Gastroesophageal sphincter (tissue), 3 donors: Measurements from ENCODE around the gene ZNF791.

ENCODE experiments used
- POLR2A ChIP-seq, 2 donors: fragments of 450-650 bp; IDR thresholded peaks; one replicate each; pipeline ENCODE4 v1.6.1; 2017; ENCODE audit warnings: antibody characterized with exemption in 2 of 2, mild to moderate bottlenecking in 2 of 2, moderate library complexity in 1 of 2
- TF ChIP-seq, protein P1 (sequence below), 4 experiments: fragments of 200-600 bp in 2 of 4; fragments of 450-650 bp in 2 of 4; sonication (generic) in 1 of 4; IDR thresholded peaks; one replicate each; pipeline ENCODE4 v1.5.1; 2017 to 2019; ENCODE audit warnings: antibody characterized with exemption in 4 of 4, mild to moderate bottlenecking in 2 of 4, moderate library complexity in 2 of 4

DNA sequence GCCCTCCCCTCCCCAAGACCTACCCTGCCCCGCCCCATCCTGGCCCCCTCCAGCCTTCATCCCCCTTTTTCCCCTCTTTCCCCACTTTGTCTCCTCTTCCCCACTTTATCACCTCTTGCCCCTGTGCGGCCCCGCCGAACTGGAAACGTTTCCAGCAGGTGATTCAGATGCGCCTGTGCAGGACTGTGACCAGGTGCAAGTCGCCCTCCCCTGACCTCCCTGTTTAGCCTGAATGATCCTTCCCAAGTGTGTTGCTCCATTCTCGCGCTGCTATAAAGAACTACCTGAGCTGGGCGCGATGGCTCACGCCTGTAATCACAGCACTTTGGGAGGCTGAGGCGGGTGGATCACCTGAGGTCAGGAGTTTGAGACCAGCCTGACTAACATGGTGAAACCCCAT lies 25.9 kb downstream of the ZNF791 start:
- TF ChIP-seq, protein P1, sequence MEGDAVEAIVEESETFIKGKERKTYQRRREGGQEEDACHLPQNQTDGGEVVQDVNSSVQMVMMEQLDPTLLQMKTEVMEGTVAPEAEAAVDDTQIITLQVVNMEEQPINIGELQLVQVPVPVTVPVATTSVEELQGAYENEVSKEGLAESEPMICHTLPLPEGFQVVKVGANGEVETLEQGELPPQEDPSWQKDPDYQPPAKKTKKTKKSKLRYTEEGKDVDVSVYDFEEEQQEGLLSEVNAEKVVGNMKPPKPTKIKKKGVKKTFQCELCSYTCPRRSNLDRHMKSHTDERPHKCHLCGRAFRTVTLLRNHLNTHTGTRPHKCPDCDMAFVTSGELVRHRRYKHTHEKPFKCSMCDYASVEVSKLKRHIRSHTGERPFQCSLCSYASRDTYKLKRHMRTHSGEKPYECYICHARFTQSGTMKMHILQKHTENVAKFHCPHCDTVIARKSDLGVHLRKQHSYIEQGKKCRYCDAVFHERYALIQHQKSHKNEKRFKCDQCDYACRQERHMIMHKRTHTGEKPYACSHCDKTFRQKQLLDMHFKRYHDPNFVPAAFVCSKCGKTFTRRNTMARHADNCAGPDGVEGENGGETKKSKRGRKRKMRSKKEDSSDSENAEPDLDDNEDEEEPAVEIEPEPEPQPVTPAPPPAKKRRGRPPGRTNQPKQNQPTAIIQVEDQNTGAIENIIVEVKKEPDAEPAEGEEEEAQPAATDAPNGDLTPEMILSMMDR (IDR thresholded peaks at IDR 0.05): no peak
- TF ChIP-seq POLR2A (IDR thresholded peaks at IDR 0.05): no peak
